A549 treated with AZD9567 at 1 μM for 4 hours (cell line): ENCODE results near the gene TMEM214. TPM values are rescaled to one million over a fixed set of nuclear protein-coding genes. Genes with fewer than 3 reads are reported as not detected.

Source experiments
- total RNA-seq: library from RNA; stranded (reverse); fragments of 200-300 nt; extraction: Qiagen RNA extraction; gene quantifications from 5 replicates; pipeline ENCODE4 v1.2.3, GENCODE V29; 2022; ENCODE audit not compliant: insufficient read depth

TMEM214 gene, protein sequence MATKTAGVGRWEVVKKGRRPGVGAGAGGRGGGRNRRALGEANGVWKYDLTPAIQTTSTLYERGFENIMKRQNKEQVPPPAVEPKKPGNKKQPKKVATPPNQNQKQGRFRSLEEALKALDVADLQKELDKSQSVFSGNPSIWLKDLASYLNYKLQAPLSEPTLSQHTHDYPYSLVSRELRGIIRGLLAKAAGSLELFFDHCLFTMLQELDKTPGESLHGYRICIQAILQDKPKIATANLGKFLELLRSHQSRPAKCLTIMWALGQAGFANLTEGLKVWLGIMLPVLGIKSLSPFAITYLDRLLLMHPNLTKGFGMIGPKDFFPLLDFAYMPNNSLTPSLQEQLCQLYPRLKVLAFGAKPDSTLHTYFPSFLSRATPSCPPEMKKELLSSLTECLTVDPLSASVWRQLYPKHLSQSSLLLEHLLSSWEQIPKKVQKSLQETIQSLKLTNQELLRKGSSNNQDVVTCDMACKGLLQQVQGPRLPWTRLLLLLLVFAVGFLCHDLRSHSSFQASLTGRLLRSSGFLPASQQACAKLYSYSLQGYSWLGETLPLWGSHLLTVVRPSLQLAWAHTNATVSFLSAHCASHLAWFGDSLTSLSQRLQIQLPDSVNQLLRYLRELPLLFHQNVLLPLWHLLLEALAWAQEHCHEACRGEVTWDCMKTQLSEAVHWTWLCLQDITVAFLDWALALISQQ
- total RNA-seq, result 64.9 to 70.0 TPM (median 66.6 TPM) in 5 replicates

DNA sequence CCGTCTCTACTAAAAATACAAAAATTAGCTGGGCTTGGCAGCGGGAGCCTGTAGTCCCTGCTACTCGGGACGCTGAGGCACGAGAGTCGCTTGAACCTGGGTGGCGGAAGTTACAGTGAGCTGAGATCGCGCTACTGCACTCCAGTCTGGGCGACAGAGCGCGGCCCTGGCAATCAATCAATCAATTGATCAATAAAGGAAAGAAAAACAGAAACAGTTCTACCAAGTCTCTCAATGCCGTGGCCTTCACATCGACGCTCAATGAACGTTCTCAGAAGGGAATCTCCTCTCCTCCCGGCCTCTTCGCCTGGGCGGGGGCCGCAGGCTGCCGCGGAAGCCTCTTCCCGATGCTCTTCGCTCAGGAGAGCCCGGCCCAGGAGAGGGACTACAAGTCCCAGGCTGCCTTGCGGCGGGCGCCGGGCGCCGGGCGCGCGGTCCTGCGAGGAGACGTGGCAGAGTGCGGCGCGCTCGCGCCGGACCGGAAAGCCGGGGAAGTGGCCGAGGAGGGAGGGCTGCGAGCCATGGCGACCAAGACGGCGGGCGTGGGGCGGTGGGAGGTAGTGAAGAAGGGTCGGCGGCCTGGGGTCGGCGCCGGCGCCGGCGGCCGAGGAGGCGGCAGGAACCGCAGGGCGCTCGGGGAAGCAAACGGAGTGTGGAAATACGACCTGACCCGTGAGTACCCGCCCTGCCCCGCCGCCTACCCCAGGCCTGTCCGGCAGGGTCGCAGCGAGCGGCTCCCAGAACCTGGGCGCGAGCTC lies at the start of gene TMEM214:
TSS of gene TMEM214 (plus strand) at position 471 of the 758 bp plus-strand sequence. CDS start at position 522, 51 bp downstream.

DNA sequence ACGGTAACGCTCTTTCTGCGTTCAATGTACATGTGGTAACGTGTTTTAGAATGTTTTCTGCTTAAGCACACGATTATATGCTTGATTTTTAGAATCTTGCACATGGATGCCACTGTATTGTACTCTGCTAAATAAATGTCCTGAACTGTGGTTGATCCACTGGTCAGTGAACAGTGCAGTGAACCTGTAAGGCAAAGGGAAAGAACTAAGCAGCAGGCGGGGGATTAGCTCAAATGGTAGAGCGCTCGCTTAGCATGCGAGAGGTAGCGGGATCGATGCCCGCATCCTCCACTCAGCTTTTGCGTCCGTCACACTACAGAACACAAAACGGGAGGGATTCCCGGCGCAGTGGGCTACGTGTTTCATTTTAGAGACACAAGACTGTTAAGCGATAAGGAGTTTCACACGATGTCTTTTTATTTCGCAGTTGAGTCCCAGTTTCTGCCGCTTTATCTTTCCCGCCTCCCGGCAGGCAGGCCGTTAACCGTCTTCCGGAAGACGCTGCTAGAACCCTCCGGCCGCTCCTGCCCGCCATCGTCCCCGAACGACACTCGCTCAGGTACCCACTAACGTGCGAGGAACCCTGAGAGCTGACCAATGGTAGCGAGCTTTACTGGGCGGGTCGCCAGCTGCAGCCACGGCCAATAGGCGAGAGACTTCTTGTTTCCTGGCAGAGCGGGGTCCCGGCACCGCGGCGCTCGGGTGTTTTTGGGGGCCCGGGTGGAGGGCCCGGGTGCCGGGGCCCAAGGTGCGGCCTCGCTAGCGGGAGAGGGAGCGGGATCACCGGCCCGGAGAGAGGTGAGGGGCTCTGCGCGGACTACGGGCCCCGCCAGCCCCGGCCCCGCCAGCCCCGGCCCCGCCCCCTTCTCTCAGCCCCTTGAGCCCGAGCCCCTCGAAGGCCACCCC lies 18.5 kb downstream of the TMEM214 start, which contains the start of gene AGBL5:
TSS of gene AGBL5 (plus strand) at position 673 of the 906 bp plus-strand sequence. CDS start 1,291 bp downstream, outside the sequence.

GRCh38 chr2:27071277-27071989 lies 38.7 kb downstream of the TMEM214 start, which contains the start of gene OST4:
Gene OST4 (minus strand): TSS chr2:27071654.

GRCh38 chr2:27078267-27079194 lies 45.8 kb downstream of the TMEM214 start, which contains the start of gene EMILIN1:
Gene EMILIN1 (plus strand): TSS chr2:27078615. CDS start chr2:27079066, 451 bp downstream.

DNA sequence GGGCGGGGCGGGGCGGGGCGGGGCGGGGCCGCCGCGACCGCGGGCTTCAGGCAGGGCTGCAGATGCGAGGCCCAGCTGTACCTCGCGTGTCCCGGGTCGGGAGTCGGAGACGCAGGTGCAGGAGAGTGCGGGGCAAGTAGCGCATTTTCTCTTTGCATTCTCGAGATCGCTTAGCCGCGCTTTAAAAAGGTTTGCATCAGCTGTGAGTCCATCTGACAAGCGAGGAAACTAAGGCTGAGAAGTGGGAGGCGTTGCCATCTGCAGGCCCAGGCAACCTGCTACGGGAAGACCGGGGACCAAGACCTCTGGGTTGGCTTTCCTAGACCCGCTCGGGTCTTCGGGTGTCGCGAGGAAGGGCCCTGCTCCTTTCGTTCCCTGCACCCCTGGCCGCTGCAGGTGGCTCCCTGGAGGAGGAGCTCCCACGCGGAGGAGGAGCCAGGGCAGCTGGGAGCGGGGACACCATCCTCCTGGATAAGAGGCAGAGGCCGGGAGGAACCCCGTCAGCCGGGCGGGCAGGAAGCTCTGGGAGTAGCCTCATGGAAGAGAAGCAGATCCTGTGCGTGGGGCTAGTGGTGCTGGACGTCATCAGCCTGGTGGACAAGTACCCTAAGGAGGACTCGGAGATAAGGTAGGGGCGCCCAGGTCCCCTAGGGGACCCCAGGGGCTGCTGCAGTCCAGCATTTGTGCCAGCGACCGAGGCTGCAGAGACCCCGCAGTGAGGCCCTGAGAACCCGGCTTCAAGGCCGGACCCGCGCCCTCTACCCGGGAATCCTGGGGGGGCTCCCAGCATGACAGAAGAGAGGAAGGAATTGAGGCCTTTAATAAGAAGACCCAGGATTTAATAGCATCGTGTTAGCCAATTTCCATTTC lies 54.2 kb downstream of the TMEM214 start, which contains the start of gene KHK:
TSS of gene KHK (plus strand) at position 49 of the 870 bp plus-strand sequence. CDS start at position 537, 488 bp downstream.

Other genes with a start within 250 kb of the TMEM214 start
- gene CENPA, start 246.9 kb upstream of the TMEM214 start, total RNA-seq, result 39.2 to 53.8 TPM (median 50.5 TPM) in 5 replicates
- gene DPYSL5, start 184.8 kb upstream of the TMEM214 start, total RNA-seq, result 4.3 to 6.1 TPM (median 5.1 TPM) in 5 replicates
- 11.0 to 12.0 TPM (median 11.8 TPM) in 5 replicates for gene MAPRE3, start 62.3 kb upstream of the TMEM214 start, total RNA-seq
- 25.3 to 37.3 TPM (median 27.1 TPM) in 5 replicates for gene AGBL5, start 18.7 kb downstream of the TMEM214 start, total RNA-seq
- 534 to 634 TPM (median 555 TPM) in 5 replicates for gene OST4, start 38.7 kb downstream of the TMEM214 start, total RNA-seq
- gene EMILIN1, start 45.6 kb downstream of the TMEM214 start, total RNA-seq, result 0.35 to 0.57 TPM (median 0.46 TPM) in 4 of 5 replicates, not detected in the other
- 8.2 to 11.8 TPM (median 10.4 TPM) in 5 replicates for gene KHK, start 53.8 kb downstream of the TMEM214 start, total RNA-seq
- gene CGREF1, start 86.2 kb downstream of the TMEM214 start, total RNA-seq, result 6.1 to 8.7 TPM (median 7.9 TPM) in 5 replicates
- gene ABHD1, start 90.8 kb downstream of the TMEM214 start, total RNA-seq, result 0.98 to 1.5 TPM (median 1.2 TPM) in 4 of 5 replicates, not detected in the other
- 55.1 to 67.4 TPM (median 61.0 TPM) in 5 replicates for gene PREB, start 101.7 kb downstream of the TMEM214 start, total RNA-seq
- not detected in 5 replicates for gene PRR30, start 106.4 kb downstream of the TMEM214 start, total RNA-seq
- not detected in 5 replicates for gene TCF23, start 116.0 kb downstream of the TMEM214 start, total RNA-seq
- 166 to 218 TPM (median 213 TPM) in 5 replicates for gene ATRAID, start 179.1 kb downstream of the TMEM214 start, total RNA-seq
- 63.5 to 78.6 TPM (median 67.4 TPM) in 5 replicates for gene SLC5A6, start 179.3 kb downstream of the TMEM214 start, total RNA-seq
- 59.2 to 74.0 TPM (median 63.1 TPM) in 5 replicates for gene CAD, start 184.4 kb downstream of the TMEM214 start, total RNA-seq
- 4.2 to 9.5 TPM (median 4.2 TPM) in 5 replicates for gene SLC30A3, start 230.1 kb downstream of the TMEM214 start, total RNA-seq
- gene DNAJC5G, start 242.5 kb downstream of the TMEM214 start, total RNA-seq, result not detected in 5 replicates
- gene TRIM54, start 249.5 kb downstream of the TMEM214 start, total RNA-seq, result 0.40 to 0.74 TPM (median 0.46 TPM) in 4 of 5 replicates, not detected in the other